ENCODE results near the gene CHRNA3. TPM values are rescaled to one million over a fixed set of nuclear protein-coding genes. Genes with fewer than 3 reads are reported as not detected.
"Not testable (repeated sequence)": the region's sequence is repeated elsewhere in the genome, so short reads cannot be mapped to it uniquely, and the experiment has no call there.

The CHRNA3 gene
- total RNA-seq, 4 donors from 2014 or later, result 0.09 to 1.3 TPM; not detected in 2

DNA sequence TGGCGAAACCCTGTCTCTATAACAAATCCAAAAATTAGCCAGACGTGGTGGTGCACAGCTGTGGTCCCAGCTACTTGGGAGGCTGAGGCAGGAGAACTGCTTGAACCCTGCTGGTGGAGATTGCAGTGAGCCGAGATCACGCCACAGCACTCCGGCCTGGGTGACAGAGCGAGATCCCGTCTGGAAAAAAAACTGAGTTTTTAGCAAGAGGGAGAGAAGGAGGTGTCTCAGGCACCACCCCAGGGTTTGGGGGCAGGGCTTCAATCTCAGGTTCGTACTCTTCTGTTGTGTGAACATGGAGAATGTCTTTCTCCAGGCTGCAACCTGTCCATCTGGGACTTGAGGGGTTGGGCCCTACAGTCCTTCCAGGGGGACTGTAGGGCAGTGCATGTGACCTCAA, 2.7 kb downstream of the CHRNA3 start:
- TF ChIP-seq, protein P1, sequence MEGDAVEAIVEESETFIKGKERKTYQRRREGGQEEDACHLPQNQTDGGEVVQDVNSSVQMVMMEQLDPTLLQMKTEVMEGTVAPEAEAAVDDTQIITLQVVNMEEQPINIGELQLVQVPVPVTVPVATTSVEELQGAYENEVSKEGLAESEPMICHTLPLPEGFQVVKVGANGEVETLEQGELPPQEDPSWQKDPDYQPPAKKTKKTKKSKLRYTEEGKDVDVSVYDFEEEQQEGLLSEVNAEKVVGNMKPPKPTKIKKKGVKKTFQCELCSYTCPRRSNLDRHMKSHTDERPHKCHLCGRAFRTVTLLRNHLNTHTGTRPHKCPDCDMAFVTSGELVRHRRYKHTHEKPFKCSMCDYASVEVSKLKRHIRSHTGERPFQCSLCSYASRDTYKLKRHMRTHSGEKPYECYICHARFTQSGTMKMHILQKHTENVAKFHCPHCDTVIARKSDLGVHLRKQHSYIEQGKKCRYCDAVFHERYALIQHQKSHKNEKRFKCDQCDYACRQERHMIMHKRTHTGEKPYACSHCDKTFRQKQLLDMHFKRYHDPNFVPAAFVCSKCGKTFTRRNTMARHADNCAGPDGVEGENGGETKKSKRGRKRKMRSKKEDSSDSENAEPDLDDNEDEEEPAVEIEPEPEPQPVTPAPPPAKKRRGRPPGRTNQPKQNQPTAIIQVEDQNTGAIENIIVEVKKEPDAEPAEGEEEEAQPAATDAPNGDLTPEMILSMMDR (IDR thresholded peaks at IDR 0.05), result no peak
- ATAC-seq (ENCODE audit: low FRiP score) (peak; percentile 5), DNase-seq (ENCODE audit: low spot score) (no peak)

DNA sequence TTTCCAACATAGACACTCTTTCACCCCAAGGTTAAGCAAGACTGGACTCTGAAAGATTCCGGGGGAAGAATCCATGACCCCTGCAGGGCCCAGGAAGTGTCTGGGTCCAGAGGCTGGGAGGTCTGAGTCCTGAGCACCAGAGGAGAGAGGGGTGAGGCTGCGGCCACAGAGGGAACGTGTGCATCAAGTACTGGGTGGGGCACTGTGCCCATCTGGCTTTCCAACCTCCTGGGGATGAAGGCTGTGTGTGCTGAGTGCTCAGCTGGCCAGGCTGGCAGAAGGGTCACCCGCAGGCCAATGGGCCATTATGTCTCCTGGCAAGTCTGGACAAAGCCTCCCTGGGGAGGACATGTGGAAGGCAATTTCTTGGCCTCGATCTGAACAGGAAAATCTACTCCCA, 3.3 kb downstream of the CHRNA3 start:
- ATAC-seq (ENCODE audit: low FRiP score), result no peak
- DNase-seq (ENCODE audit: low spot score), result no peak
- TF ChIP-seq, protein P1 (IDR thresholded peaks at IDR 0.05), result no peak

DNA sequence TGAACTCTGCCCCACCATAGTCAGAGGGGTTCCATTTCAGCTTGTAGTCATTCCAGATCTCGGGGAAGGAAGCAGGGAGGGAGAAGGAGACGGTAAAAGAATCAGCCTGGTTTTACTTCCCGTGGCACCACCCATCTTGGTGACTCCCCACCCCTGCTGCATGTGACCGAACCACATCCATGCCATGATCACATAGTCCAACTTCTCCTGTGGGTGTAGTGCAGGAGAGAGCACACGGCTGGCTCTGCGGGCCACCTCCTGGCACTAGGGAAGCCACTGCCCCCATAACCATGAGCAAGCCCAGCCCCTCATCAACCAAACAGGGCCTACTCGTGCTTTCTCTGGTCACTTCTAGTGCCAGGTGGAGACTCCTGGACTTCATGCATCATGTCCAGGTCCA, 3.7 kb downstream of the CHRNA3 start:
- no peak for DNase-seq (ENCODE audit: low spot score)
- TF ChIP-seq, protein P1 (IDR thresholded peaks at IDR 0.05), result no peak
- no peak for ATAC-seq (ENCODE audit: low FRiP score)

DNA sequence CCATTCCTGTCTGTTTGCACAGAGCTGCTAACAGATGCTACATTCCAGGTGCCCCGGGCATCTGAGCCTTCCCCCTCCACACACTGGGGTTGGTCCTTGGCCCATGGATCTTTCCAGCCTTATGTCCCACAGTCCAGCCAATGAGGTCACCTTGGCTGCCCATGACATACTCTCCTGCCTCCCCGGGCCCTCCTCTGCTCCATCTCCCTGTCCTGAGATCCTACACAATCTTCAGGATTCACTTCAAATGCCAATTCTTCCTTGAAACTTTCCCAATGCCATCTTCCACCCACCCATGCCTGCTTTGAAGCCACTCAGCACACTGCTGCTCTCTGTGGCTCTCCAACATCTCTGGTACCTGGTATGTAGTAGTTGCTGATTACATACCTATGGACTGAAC, 4.3 kb downstream of the CHRNA3 start:
- TF ChIP-seq, protein P1 (IDR thresholded peaks at IDR 0.05), result no peak
- ATAC-seq (ENCODE audit: low FRiP score), result no peak
- no peak for DNase-seq (ENCODE audit: low spot score)

DNA sequence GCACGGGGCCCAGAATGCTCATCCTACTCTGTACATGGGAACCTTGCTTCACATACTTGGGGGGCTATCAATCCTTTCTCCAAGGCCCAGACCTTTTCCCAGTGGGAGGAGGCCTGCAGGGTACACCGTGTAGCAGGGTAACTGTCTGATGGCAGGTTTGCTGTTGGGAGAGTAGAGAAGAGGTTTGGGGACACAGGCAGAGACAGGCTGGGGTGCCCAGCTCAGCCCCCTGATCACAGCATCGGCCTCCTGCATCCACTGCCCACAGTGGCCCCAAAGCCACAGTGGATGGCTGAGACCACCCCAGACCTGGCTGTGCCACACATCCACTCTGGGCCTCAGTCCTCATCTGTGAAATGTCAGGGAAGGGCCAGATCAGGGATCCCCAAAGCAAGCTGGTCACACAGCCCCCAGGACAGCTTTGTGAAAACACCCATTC, 5.6 kb downstream of the CHRNA3 start:
- DNase-seq (ENCODE audit: low spot score) (no peak), ATAC-seq (ENCODE audit: low FRiP score) (no peak)
- TF ChIP-seq, protein P1 (IDR thresholded peaks at IDR 0.05), result no peak

DNA sequence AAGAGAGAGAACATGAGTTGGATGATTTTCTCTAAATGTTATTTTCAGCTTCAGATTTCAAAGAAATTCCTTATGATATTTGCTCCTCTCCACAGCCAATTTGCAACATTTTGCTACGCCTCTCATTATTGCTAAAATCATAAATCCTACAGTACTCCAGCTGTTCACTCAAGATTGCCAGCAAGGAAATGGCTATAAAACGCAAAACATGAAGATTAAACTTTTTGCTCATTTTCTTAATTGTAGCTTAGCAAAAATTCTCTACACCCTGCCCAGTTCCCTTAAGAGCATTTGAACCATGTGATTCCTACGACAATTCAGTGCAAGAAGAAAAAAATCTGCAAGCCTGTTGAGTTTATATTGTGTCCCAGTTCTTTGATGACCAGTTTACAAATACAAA, 6.8 kb downstream of the CHRNA3 start:
- ATAC-seq (ENCODE audit: low FRiP score), result no peak
- no peak for DNase-seq (ENCODE audit: low spot score)
- TF ChIP-seq, protein P1 (IDR thresholded peaks at IDR 0.05), result no peak

DNA sequence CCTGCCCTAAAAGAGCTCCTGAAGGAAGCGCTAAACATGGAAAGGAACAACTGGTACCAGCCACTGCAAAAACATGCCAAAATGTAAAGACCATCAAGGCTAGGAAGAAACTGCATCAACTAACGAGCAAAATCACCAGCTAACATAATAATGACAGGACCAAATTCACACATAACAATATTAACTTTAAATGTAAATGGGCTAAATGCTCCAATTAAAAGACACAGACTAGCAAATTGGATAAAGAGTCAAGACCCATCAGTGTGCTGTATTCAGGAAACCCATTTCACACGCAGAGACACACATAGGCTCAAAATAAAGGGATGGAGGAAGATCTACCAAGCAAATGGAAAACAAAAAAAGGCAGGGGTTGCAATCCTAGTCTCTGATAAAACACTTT, 11.2 kb downstream of the CHRNA3 start:
- DNase-seq (ENCODE audit: low spot score); ATAC-seq (ENCODE audit: low FRiP score): not testable (repeated sequence)

DNA sequence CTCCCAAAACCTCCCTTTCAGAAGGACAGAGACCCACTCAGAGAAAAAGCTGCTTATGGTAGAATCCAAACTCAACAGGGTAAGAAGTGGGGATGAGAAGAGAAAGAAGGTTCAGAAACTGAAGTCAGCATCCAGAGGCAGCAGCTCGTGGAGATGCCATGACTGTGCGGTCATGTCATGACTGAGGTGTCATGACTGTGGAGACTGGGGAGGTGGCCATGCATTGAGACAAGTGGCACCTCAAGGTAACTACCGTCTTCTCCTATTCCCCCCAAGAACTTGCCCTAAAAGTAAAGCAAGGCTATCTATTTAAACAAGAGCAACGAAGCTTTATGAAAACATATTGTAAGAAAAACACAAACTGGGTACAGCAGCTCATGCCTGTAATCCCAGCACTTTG, 15.1 kb downstream of the CHRNA3 start:
- ATAC-seq (ENCODE audit: low FRiP score) (no peak), DNase-seq (ENCODE audit: low spot score) (no peak)
- TF ChIP-seq, protein P1 (IDR thresholded peaks at IDR 0.05), result no peak

Data from omental fat pad (tissue), 4 donors.